Spleen (tissue), 11 donors: Measurements from ENCODE around the gene NARS2. TPM values are rescaled to one million over a fixed set of nuclear protein-coding genes. Genes with fewer than 3 reads are reported as not detected.
"Not testable (repeated sequence)": the region's sequence is repeated elsewhere in the genome, so short reads cannot be mapped to it uniquely, and the experiment has no call there.

Experiments used
- DNase-seq: peaks from one replicate; pipeline ENCODE4 v3.0.0-alpha.2; 2020
- H3K27ac ChIP-seq, 8 donors: fragments of 200-600 bp; sonication (generic) in 7 of 8; 1 replicate in 4 of 8; 2 replicates in 4 of 8; pipeline versions ENCODE4 v1.5.0 to v1.8.0; 2016 to 2021; ENCODE audit warnings: inconsistent platforms in 4 of 8, mild to moderate bottlenecking in 4 of 8, moderate library complexity in 1 of 8
- H3K27me3 ChIP-seq, 7 donors: fragments of 200-600 bp; sonication (generic) in 6 of 7; replicated peaks in 1 of 7; 1 replicate in 4 of 7; 2 replicates in 3 of 7; pipeline versions ENCODE4 v1.5.0 to v1.8.0; 2016 to 2021; ENCODE audit warnings: inconsistent platforms in 3 of 7, mild to moderate bottlenecking in 1 of 7
- H3K36me3 ChIP-seq, 6 donors: fragments of 200-600 bp; sonication (generic) in 5 of 6; 1 replicate in 4 of 6; 2 replicates in 2 of 6; pipeline versions ENCODE4 v1.5.0 to v1.8.0; 2016 to 2021; ENCODE audit warnings: inconsistent platforms in 2 of 6
- H3K4me1 ChIP-seq, 6 donors: fragments of 200-600 bp; sonication (generic) in 5 of 6; 1 replicate in 3 of 6; 2 replicates in 3 of 6; pipeline versions ENCODE4 v1.5.0 to v1.8.0; 2016 to 2021; ENCODE audit warnings: inconsistent platforms in 3 of 6
- H3K4me3 ChIP-seq, 8 donors: fragments of 200-600 bp; sonication (generic) in 7 of 8; 1 replicate in 4 of 8; 2 replicates in 4 of 8; pipeline versions ENCODE4 v1.5.0 to v1.8.0; 2016 to 2021; ENCODE audit warnings: inconsistent platforms in 4 of 8, mild to moderate bottlenecking in 4 of 8, moderate library complexity in 2 of 8
- H3K9me3 ChIP-seq, 8 donors: fragments of 200-600 bp; sonication (generic) in 7 of 8; 1 replicate in 4 of 8; 2 replicates in 4 of 8; pipeline versions ENCODE4 v1.5.0 to v1.8.0; 2016 to 2021; ENCODE audit warnings: inconsistent platforms in 4 of 8
- CTCF ChIP-seq, 11 experiments: fragments of 200-600 bp in 7 of 11; fragments of 450-650 bp in 4 of 11; sonication (generic) in 4 of 11; IDR thresholded peaks in 8 of 11; conservative IDR thresholded peaks in 3 of 11; 1 replicate in 7 of 11; 2 replicates in 4 of 11; pipeline versions ENCODE4 v1.4.0 to v1.8.0; 2016 to 2021; ENCODE audit warnings: antibody characterized with exemption in 11 of 11, inconsistent platforms in 4 of 11, mild to moderate bottlenecking in 1 of 11
- POLR2A ChIP-seq, 3 donors: fragments of 450-650 bp; IDR thresholded peaks; one replicate each; pipeline ENCODE4 v1.5.1; 2017; ENCODE audit warnings: antibody characterized with exemption in 3 of 3, mild to moderate bottlenecking in 1 of 3
- POLR2AphosphoS5 ChIP-seq, 3 donors: sonication (generic); formaldehyde crosslinking; IDR thresholded peaks; one replicate each; pipeline ENCODE4 v1.5.1; 2017; ENCODE audit warnings: antibody characterized with exemption in 3 of 3
- WGBS, 5 donors: extraction: QIAGEN DNeasy Blood & Tissue Kit in 3 of 5; methylation state at CpG; one replicate each; pipeline versions ENCODE4 v1.1.5 to v1.1.7; 2013 to 2018; 5-methylcytosine and 5-hydroxymethylcytosine counted together
- intact Hi-C: fragments of 100-400 bp; cut with DNase I; formaldehyde crosslinking; loops from one replicate; pipeline ENCODE4 v1.15.0; 2023; ENCODE audit warnings: low total_unique reads
- polyA plus RNA-seq, 3 donors: library from polyadenylated mRNA; stranded (reverse); fragments of 200-250 nt; gene quantifications; one replicate each; pipeline ENCODE4 v1.2.1, GENCODE V29; 2013
- total RNA-seq, 7 donors: library from RNA; depleted of rRNA in 3 of 7; stranded (reverse); fragments of >200 nt in 3 of 7; fragmentation: NEBNext Ultra II Directional in 4 of 7; extraction: Animal tissue kit (Norgen Biotek cat#: 25700) in 4 of 7; gene quantifications; one replicate each; pipeline versions ENCODE4 v1.1.0 to v1.2.1, GENCODE V29; 2016 to 2021
- donor health status: healthy with polysubstance abuse.
- donor health status: DM: no; HTN: no; CAD: no; lungs with moderate emphysema.
- donor health status: DM: no; HTN: no; CAD: no.
- donor health status: Bipolar disorder and iron deficiency.
- donor health status: healthy.
- donor health status: DM: no; HTN: no; CAD: no.
- donor health status: DM: yes; HTN: yes; CAD: no.

NARS2 gene
- total and polyA plus RNA-seq, 10 donors: 11.2 to 19.7 (median 14.6) TPM

DNA sequence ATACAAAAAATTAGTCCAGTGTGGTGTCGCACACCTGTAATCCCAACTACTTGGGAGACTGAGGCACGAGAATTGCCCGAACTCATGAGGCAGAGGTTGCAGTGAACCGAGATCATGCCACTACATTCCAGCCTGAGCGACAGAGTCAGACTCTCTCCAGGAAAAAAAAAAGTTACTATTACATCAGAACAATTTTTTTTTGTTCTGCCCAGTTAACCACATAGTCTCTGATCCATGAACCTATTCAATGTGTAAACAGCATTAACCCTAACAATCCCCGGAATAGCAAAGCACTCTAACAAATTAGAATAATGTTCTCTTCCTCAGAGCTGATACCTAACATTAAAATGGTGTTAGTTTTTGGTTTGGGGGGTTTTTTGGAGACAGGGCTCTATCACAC lies 4.6 kb downstream of the NARS2 start:
- DNase-seq: no peak
- no peak overlapping the region for H3K4me3 ChIP-seq
- intact Hi-C loops: loop anchor here (10.0 kb wide), 1 partner anchor 575 kb away; the partner anchor contains the start of gene INTS4
- no peak overlapping the region for H3K27ac ChIP-seq
- peaks cover 0 to 60% (median 41%) of the 10 kb centered on the region in 6 donors for H3K36me3 ChIP-seq
- WGBS, 5 donors: 95 to 99% (median 97%) methylated on average over 6 of the region's 6 CpGs
- peaks cover 7 to 43% (median 16%) of the 10 kb centered on the region in 6 donors for H3K4me1 ChIP-seq
- no peaks in the 10 kb centered on the region for H3K9me3 ChIP-seq
- H3K27me3 ChIP-seq: no peaks in the 10 kb centered on the region
- no peak for TF ChIP-seq CTCF (IDR thresholded peaks at IDR 0.05 in 8 of 11, conservative IDR thresholded peaks at IDR 0.05 in 3 of 11)
- TF ChIP-seq POLR2A (IDR thresholded peaks at IDR 0.05): no peak
- no peak for TF ChIP-seq POLR2AphosphoS5 (IDR thresholded peaks at IDR 0.05)

DNA sequence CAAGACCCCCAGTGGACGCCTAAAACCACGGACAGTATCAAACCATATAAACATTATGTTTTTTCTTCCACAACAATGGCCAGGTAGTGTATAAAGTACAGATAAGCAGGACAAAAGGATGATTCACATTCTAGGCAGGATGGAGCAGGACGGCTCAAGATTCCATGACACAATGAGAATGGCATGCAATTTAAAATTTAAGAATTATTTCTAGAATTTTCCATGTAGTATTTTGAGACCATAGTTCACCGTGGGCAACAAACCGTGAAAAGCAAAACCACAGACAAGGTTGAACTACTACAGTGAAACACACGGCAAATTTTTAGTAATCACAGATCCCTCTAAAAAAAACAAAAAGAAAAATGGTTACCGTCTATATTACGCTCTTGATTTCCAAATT lies 7.5 kb downstream of the NARS2 start:
- no peak for DNase-seq
- Histone ChIP-seq H3K36me3 (peaks cover 0 to 65% (median 43%) of the 10 kb centered on the region in 6 donors), H3K27ac (no peak overlapping the region), H3K9me3 (no peaks in the 10 kb centered on the region), H3K4me1 (peaks cover 0 to 47% (median 10%) of the 10 kb centered on the region in 6 donors), H3K27me3 (no peaks in the 10 kb centered on the region), H3K4me3 (no peak overlapping the region)
- intact Hi-C loops: loop anchor here (5.0 kb wide), 1 partner anchor 340 kb away; no protein-coding TSS in a partner anchor
- TF ChIP-seq POLR2AphosphoS5 (IDR thresholded peaks at IDR 0.05) (no peak), POLR2A (IDR thresholded peaks at IDR 0.05) (no peak), CTCF (IDR thresholded peaks at IDR 0.05 in 8 of 11, conservative IDR thresholded peaks at IDR 0.05 in 3 of 11) (no peak)
- 56 to 70% (median 68%) methylated on average over 8 of the region's 8 CpGs for WGBS, 5 donors

DNA sequence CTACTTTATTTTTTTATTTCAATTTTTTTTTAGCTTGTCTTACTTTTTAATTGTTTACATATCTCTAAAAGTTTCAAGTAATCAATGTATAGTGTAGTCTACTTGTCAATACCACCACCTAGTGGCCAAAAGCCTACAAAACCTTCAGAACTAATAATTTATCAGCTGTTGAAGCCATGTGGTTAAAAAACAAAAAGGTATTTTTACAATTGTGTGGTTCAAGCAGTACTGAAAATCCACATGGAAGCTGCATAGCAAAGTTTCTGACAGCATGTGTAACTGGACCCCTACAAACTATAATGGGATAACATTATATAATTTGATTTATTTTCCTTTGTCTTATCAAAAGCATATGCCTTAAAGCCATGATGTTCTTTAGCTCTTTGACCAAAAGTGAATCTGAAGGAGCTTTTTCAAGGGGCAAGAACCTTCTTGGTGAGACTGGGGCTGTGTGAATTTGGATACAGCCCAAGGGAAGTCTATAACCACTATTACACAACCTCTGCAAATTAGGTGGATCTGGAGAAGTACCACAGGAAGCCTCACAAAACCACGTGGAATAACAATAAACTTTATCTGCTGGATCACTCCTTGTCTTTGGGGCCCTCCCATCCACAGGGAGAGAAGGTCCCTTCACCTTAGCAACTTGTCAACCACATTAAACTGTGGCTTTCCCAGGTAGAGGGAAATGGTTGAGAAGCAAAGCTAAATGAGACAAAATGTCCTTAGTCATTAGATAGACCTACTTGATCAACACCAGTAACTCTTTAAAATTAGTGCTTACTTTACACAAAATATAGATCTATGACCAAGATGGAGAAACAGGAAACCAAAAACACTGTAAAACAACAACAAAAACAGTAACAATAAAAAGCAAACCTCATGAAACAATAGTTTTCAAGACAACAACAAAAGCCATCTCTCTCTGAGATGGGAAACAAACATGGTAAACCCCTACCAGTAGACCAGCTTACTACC lies 9.9 kb downstream of the NARS2 start:
- Histone ChIP-seq H3K27me3 (no peaks in the 10 kb centered on the region), H3K4me3 (no peak overlapping the region), H3K36me3 (peaks cover 0 to 59% (median 29%) of the 10 kb centered on the region in 6 donors), H3K9me3 (no peaks in the 10 kb centered on the region), H3K4me1 (peaks cover 18 to 61% (median 35%) of the 10 kb centered on the region in 6 donors), H3K27ac (peak overlapping the region in 3 of 8 donors; percentile 4 to 40 (median 19))
- no peak for DNase-seq
- intact Hi-C loops: loop anchor here (5.0 kb wide), 2 partner anchors 147 to 337 kb away; partner anchors contain the start of gene GAB2
- 27 to 37% (median 30%) methylated on average over 1 of the region's 1 CpG for WGBS, 5 donors
- no peak for TF ChIP-seq POLR2AphosphoS5 (IDR thresholded peaks at IDR 0.05)
- peak; percentile 45 to 80 (median 73) for TF ChIP-seq CTCF (IDR thresholded peaks at IDR 0.05 in 8 of 11, conservative IDR thresholded peaks at IDR 0.05 in 3 of 11)

GRCh38 chr11:78564037-78564436 lies 10.6 kb downstream of the NARS2 start:
- intact Hi-C loops: loop anchor here (5.0 kb wide), 1 partner anchor 147 kb away; the partner anchor contains the start of gene GAB2
- WGBS, 5 donors: 70 to 81% (median 72%) methylated on average over 4 of the region's 4 CpGs

GRCh38 chr11:78563090-78563489 lies 11.6 kb downstream of the NARS2 start:
- Histone ChIP-seq H3K4me1 (peaks cover 18 to 65% (median 37%) of the 10 kb centered on the region in 6 donors), H3K27ac (peak overlapping the region in 3 of 8 donors; percentile 53 to 77 (median 73)), H3K36me3 (peaks cover 0 to 62% (median 28%) of the 10 kb centered on the region in 6 donors)
- H3K9me3 ChIP-seq, H3K4me3 ChIP-seq, DNase-seq, H3K27me3 ChIP-seq: not testable (repeated sequence)
- 85 to 96% (median 86%) methylated on average over 11 to 12 of the region's 12 CpGs for WGBS, 5 donors
- intact Hi-C loops: loop anchor here (5.0 kb wide), 1 partner anchor 146 kb away; the partner anchor contains the start of gene GAB2

More at GRCh38 chr11:78564037-78564436, 10.6 kb downstream of the NARS2 start:
- not testable (repeated sequence) for H3K9me3 ChIP-seq, H3K4me3 ChIP-seq, DNase-seq, H3K27me3 ChIP-seq
- Histone ChIP-seq H3K27ac (peak overlapping the region in 3 of 8 donors; percentile 4 to 40 (median 19)), H3K36me3 (peaks cover 0 to 59% (median 27%) of the 10 kb centered on the region in 6 donors), H3K4me1 (peaks cover 18 to 65% (median 37%) of the 10 kb centered on the region in 6 donors)
